H7 (cell line): Measurements from ENCODE around the gene SLIT3. TPM values are rescaled to one million over a fixed set of nuclear protein-coding genes. Genes with fewer than 3 reads are reported as not detected.
"Not testable (repeated sequence)": the region's sequence is repeated elsewhere in the genome, so short reads cannot be mapped to it uniquely, and the experiment has no call there.

ENCODE experiments used
- DNase-seq: peaks from one replicate; pipeline ENCODE4 v3.0.0; 2012
- H3K27me3 ChIP-seq: 2 replicates; pipeline ENCODE4 v1.6.0; 2011; ENCODE audit warnings: mild to moderate bottlenecking, low read length; ENCODE audit not compliant: control insufficient read depth, insufficient read depth
- H3K36me3 ChIP-seq: replicated peaks from 2 replicates; pipeline ENCODE4 v1.5.1; 2011; ENCODE audit warnings: low read length; ENCODE audit not compliant: control insufficient read depth, insufficient read depth
- H3K4me3 ChIP-seq: 2 replicates; pipeline ENCODE4 v1.5.1; 2011; ENCODE audit warnings: low read depth, mild to moderate bottlenecking, control low read depth, low read length, moderate library complexity; ENCODE audit not compliant: insufficient read depth
- total RNA-seq: library from RNA; depleted of rRNA; stranded (reverse); fragments of >200 nt; shearing (Covaris generic); gene quantifications from 2 replicates; pipeline ENCODE4 v1.2.3, GENCODE V29; 2014

The SLIT3 gene
- total RNA-seq, 1 experiment from 2014 or later = 0.97 TPM

- Histone ChIP-seq H3K27me3 (no peaks in the 10 kb centered on the region), H3K36me3 (no peaks in the 10 kb centered on the region), H3K4me3 (no peak overlapping the region)
- no peak for DNase-seq
Observed at GRCh38 chr5:168654211-168654721, 646.7 kb downstream of the SLIT3 start.

DNA sequence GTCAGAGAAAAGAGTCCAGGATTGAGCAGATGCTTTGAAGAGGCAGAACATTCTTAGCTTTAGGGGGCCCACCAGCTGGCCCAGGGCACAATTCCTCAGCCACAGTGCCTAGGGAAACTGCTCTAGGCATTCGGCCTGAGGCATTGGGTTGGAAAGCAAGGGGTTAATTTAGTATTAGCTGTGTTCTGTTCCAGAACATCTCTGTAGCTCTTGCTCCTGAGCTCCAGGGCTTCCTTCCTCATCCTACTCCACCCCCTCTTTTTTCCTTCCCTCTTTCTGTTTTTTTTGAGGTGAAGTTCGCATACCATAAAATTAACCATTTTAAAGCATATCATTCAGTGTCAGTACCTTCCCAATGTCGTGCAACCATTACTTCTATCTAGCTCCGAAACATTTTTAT, 647.3 kb downstream of the SLIT3 start:
- Histone ChIP-seq H3K27me3 (no peaks in the 10 kb centered on the region), H3K36me3 (no peaks in the 10 kb centered on the region), H3K4me3 (no peak overlapping the region)
- no peak for DNase-seq

GRCh38 chr5:168651648-168652047, 649.3 kb downstream of the SLIT3 start:
- DNase-seq = no peak
- Histone ChIP-seq H3K27me3 (no peaks in the 10 kb centered on the region), H3K36me3 (no peaks in the 10 kb centered on the region), H3K4me3 (no peak overlapping the region)

GRCh38 chr5:168649306-168649705, 651.6 kb downstream of the SLIT3 start:
- no peak for DNase-seq
- Histone ChIP-seq H3K4me3 (no peak overlapping the region), H3K36me3 (no peaks in the 10 kb centered on the region), H3K27me3 (no peaks in the 10 kb centered on the region)

DNA sequence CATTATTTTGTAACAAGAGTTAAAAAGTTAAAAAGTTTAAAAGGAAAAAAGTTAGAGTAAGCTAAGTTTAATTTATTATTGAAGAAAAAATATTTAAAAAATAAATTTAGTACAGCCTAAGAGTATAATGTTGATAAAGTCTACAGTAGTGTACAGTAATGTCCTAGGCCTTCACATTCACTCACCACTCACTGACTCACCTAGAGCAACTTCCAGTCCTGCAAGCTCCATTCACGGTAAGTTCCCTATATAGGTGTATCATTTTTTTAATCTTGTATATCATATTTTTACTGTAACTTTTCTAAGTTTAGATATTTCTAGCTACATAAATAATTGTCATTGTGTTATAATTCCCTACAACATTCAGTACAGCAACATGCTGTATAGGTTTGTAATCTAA, 652.4 kb downstream of the SLIT3 start:
- H3K4me3 ChIP-seq = no peak overlapping the region
- no peak for DNase-seq
- no peaks in the 10 kb centered on the region for H3K27me3 ChIP-seq
- no peaks in the 10 kb centered on the region for H3K36me3 ChIP-seq

- Histone ChIP-seq H3K36me3 (no peaks in the 10 kb centered on the region), H3K4me3 (no peak overlapping the region), H3K27me3 (no peaks in the 10 kb centered on the region)
- DNase-seq = no peak
Observed at GRCh38 chr5:168648016-168648415, 652.9 kb downstream of the SLIT3 start.

DNA sequence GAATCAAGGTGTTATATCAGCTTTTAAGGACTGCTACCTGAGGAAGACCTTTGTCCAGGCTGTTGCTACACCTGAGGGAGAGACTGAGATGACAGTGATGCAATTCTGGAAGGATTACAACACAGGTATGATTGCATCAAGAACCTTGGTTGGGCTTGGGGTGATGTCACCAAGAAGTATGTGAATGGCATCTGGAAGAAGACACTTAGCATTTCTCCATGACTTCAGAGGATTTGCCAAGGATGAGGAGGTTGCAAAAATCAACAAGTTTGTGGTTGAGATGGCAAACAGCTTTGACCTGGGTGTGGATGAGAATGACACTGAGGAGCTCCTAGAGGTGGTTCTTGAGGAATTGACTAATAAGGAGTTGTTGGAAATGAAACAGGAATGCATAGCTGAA, 653.9 kb downstream of the SLIT3 start:
- no peaks in the 10 kb centered on the region for H3K27me3 ChIP-seq
- H3K4me3 ChIP-seq = no peak overlapping the region

GRCh38 chr5:168646335-168646734, 654.6 kb downstream of the SLIT3 start:
- no peak overlapping the region for H3K4me3 ChIP-seq
- DNase-seq = no peak
- no peaks in the 10 kb centered on the region for H3K36me3 ChIP-seq
- no peaks in the 10 kb centered on the region for H3K27me3 ChIP-seq

More for the DNA sequence above, 653.9 kb downstream of the SLIT3 start:
- no peaks in the 10 kb centered on the region for H3K36me3 ChIP-seq
- no peak for DNase-seq

- H3K4me3 ChIP-seq = no peak overlapping the region
- no peaks in the 10 kb centered on the region for H3K36me3 ChIP-seq
- no peaks in the 10 kb centered on the region for H3K27me3 ChIP-seq
- no peak for DNase-seq
Observed at GRCh38 chr5:168645195-168645594, 655.7 kb downstream of the SLIT3 start.

GRCh38 chr5:168642019-168642418, 658.9 kb downstream of the SLIT3 start:
- H3K4me3 ChIP-seq = no peak overlapping the region
- no peak for DNase-seq
- no peaks in the 10 kb centered on the region for H3K36me3 ChIP-seq
- no peaks in the 10 kb centered on the region for H3K27me3 ChIP-seq

- not testable (repeated sequence) for H3K4me3 ChIP-seq, DNase-seq, H3K36me3 ChIP-seq, H3K27me3 ChIP-seq
Observed at GRCh38 chr5:168638846-168639245, 662.1 kb downstream of the SLIT3 start.

DNA sequence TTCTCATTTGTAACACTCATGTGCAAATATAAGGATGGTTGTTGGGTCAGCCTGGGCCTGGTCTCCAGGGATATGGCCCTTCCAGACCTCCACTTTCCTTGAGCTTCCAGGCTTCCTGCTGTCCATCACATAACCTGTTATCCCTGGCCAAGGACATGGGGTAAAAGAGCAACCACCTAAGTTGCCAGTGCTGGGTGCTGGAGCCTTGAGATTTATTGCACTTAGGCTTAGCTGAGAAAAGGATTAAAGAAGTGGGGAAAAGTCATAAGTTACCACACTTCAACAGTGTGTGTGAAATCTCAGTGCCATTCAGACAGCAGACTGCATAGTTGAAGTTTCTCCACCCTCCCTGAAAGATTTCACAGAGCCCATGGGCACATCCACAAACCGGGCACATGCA, 663.1 kb downstream of the SLIT3 start:
- Histone ChIP-seq H3K4me3 (no peak overlapping the region), H3K27me3 (no peaks in the 10 kb centered on the region), H3K36me3 (no peaks in the 10 kb centered on the region)
- no peak for DNase-seq

GRCh38 chr5:168637281-168637680, 663.7 kb downstream of the SLIT3 start:
- Histone ChIP-seq H3K36me3 (no peaks in the 10 kb centered on the region), H3K4me3 (no peak overlapping the region), H3K27me3 (no peaks in the 10 kb centered on the region)
- no peak for DNase-seq

- not testable (repeated sequence) for DNase-seq, H3K27me3 ChIP-seq, H3K4me3 ChIP-seq, H3K36me3 ChIP-seq
Observed at GRCh38 chr5:168630958-168631357, 670.0 kb downstream of the SLIT3 start.

GRCh38 chr5:168624850-168625364, 676.0 kb downstream of the SLIT3 start:
- Histone ChIP-seq H3K4me3 (no peak overlapping the region), H3K27me3 (no peaks in the 10 kb centered on the region), H3K36me3 (no peaks in the 10 kb centered on the region)
- no peak for DNase-seq

DNA sequence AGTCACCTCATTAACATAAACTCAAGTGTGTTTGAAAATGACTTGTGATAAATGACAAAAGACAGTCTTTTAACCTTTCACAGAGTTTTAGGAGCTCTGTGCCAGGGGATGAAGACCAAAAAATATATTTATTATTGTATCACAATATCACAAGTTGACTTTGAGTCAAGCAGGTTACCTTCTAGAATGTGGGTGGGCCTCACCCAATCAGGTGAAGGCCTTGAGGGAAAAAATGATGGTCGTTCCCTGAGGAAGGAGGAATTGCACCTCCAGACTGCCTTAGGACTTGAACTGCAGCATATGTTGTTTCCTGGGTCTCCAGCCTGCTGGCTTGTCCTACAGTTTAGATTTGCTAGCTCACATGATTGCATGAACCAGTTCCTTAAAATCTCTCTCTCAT, 680.1 kb downstream of the SLIT3 start:
- Histone ChIP-seq H3K4me3 (no peak overlapping the region), H3K27me3 (no peaks in the 10 kb centered on the region), H3K36me3 (no peaks in the 10 kb centered on the region)
- DNase-seq = no peak
